HG03196 (cell line): ENCODE data around the gene NUDCD3.
A peak's percentile ranks its signal among the peaks of the same experiment; 100 is the strongest.
"Not testable (repeated sequence)": the region's sequence is repeated elsewhere in the genome, so short reads cannot be mapped to it uniquely, and the experiment has no call there.

Experiments used
- ATAC-seq: cut with Tn5 transposase; IDR thresholded peaks from one replicate; pipeline ENCODE4 v1.9.1; 2021; ENCODE audit not compliant: unreplicated experiment

NUDCD3 gene

GRCh38 chr7:44449584-44449928 is 40.9 kb downstream of the NUDCD3 start:
- ATAC-seq, result no peak

GRCh38 chr7:44448922-44449583 is 41.4 kb downstream of the NUDCD3 start:
- no peak for ATAC-seq

DNA sequence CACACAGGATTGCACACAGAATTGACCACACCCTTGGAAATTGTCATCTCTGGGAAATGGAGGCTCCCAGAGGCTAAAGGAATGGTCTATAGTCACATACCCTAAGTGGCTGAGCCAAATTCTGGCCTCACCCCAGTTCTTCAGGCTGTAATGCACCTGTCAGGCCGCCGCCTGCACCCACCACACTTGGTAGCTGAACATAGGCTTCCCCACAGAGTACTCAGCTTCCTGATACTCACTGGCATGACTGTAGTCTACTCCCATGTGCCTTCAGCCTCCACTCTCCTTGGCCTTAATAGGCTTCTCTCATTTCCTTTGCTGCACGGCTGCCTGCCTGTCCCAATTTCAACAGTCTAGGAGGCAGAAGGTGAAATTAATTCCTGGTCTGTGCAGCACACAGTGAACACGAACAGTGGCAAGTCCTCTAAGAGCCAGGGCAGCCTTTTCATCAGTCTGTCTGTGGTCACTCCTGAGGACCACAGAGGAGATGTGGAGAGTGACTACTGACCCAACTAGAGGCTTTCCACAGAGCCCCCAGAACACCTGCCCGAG is 42.5 kb downstream of the NUDCD3 start:
- no peak for ATAC-seq

- no peak for ATAC-seq
Observed at GRCh38 chr7:44445986-44446671, 44.3 kb downstream of the NUDCD3 start.

- ATAC-seq, result no peak
Observed at GRCh38 chr7:44441079-44441478, 49.4 kb downstream of the NUDCD3 start.

GRCh38 chr7:44440577-44441078 is 49.8 kb downstream of the NUDCD3 start:
- ATAC-seq, result no peak

DNA sequence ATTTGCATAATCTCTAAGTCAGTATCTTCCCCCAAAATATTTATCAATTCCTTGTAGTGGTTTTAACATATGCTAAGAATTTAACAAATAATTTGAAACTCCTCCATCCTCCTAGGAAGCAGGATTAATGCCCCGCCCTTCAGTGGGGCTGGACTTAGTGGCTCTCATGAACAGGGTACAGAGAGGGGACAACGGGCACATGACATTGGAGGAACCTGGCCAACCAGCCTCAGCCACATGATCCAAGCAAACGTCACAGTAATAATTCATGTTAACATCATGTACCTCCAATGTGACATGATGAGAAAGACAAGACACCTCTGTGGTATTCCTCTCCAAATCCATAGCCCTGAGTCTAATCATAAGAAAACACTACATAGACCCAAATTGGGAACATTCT is 50.5 kb downstream of the NUDCD3 start:
- no peak for ATAC-seq

GRCh38 chr7:44438816-44439215 is 51.6 kb downstream of the NUDCD3 start:
- ATAC-seq, result no peak

DNA sequence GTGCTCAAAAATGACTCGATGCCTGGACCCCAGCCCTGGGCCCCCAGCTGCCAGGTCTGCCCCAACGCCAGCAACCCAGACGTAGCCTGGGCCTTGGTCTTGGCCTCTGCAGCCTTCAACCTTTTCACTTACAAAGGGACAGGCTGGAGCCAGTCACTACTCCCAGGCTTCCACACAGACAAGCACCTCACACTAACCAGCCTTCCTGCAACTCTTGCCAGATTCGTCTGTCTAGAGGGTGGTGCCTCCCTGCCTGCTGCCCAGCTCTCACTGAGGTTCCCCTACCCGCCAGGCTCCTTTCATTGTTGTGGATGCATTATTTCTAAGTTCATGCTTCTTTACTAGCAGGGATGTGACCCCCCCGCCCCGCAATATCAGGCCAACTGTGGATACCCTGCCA is 56.3 kb downstream of the NUDCD3 start:
- no peak for ATAC-seq

DNA sequence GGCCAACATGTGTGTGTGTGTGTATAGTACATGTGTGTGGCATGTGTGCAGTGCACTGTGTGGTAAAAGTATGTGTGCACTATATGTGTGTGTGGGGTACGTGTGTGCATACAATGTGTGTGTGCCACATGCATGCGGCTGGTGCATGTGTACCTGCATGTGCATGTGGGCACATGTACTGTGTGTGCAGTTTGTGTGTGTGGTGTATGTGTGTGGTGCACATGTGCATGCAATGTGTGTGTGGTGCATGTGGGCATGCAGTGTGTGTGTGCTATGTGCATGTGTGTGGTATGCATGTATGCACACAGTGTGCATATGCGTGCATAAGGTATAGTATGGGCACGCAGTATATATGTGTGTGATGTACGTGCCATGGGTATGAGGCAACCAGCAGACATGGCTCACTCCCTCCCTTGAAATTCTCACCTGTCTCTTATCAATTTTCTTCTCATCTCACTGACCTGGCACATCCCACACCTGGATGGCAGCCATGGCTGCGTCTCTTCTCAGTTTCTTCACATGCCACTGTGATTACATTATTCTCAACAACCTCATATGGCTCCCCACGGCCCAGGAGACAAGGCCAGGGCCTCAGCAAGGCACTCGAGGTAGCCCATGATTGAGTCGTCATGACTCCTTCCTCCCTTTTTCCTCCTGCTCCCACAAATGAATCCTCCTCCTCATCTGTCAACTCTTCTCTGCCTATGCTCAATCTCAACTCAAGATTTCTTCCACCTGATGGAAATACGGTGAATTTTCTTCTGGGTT is 57.0 kb downstream of the NUDCD3 start:
- no peak for ATAC-seq

DNA sequence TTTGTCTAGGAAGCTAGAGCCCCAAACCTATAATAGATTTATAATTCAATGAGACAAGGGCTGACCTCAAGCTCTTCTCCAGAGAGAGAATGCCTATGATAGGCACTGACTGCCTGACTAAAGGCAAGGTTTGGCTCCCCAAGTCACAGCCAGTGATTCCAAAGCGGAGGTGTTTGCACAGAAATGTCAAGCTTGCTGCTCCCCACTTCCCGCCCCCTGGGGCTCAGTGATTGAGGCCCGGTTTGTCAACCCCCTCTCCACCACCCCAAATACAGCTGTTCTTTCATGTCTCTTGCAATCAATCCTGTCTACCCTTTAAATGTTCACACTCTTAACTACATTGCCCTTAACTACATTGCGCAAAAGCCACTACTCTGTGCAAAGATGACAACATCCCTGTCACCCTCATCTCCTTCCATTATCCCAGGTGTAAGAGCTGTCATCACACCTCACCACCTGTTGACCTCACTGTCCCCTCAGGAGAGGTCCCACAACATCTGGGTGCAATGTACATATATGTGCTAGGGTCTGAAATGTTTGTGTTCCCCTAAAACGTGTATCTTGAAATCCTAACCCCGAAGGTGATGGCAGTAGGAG is 58.0 kb downstream of the NUDCD3 start:
- ATAC-seq, result no peak

- ATAC-seq, result peak; percentile 48
Observed at GRCh38 chr7:44431091-44431608, 59.3 kb downstream of the NUDCD3 start.

GRCh38 chr7:44430054-44430453 is 60.4 kb downstream of the NUDCD3 start:
- ATAC-seq, result no peak

GRCh38 chr7:44424762-44425161 is 65.7 kb downstream of the NUDCD3 start:
- not testable (repeated sequence) for ATAC-seq

DNA sequence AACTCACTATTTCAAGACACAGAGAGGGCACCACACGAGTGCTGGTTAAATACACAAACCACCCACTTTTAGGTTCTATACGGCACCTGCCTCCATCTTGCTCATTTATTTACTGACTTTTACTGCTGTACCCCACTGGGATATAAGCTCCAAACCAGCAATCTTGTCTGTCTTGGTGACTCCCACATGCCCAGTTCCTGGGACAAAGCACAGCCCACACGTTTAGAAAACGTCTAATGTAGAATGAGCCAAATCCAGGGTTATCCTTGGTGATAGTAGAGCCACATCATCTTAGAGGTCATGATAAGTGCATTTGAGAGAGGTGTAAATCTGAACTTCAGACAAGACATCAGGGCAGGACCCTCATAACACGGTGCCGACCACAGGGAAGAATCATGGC is 73.5 kb downstream of the NUDCD3 start:
- no peak for ATAC-seq

DNA sequence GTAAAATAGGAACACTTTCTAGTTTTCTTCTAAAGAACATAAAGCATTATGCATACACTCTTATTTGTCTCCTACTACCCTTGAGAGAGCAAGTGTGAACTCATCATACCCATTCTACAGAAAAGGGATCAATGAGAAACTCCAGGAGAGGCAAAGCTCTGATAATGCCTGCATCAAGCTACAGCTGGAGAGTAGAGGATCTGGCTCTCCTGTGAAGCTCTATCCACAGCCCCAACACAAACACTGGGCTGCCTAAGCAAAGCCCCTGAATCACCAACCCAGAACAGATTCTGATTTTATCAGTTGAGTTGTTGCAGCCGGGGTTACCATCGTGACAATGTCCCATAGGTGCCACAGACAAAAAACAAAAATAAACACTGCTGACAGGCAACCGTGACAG is 74.9 kb downstream of the NUDCD3 start:
- ATAC-seq, result no peak

DNA sequence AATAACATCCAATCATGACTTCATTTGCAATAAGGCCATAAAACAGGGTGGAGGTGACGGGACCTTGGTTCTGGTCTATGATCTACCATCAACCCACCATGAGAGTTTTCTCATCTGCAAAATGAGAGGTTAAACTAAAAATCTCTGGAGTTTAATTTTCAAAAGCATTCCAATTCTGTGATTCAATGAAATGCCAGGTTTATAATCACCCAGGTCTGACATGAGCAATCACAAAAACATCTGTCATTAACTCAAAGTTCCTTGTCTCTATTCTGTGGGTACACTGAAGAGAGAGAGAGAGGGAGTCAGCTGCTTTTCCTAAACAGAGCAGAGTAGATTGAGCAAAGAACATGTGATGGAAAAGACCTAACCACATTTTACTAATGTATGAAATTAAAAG is 75.4 kb downstream of the NUDCD3 start:
- no peak for ATAC-seq

DNA sequence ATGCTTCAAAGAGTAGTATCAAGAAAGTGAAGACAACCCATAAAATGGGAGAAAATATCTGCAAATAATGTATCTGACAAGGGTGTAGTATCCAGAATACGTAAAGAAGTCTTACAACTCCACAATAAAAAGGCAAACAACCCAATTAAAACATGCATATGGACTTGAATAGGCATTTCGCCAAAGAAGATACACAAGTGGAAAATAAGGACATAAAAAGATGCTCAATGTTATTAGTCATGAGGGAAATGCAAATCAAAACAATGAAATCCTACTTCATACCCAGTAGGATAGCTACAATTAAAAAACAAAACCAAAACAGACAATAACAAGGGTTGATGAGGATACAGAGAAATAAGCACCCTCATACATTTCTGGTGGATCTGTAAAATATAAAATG is 79.2 kb downstream of the NUDCD3 start:
- no peak for ATAC-seq

GRCh38 chr7:44408596-44408995 is 81.9 kb downstream of the NUDCD3 start:
- no peak for ATAC-seq

- no peak for ATAC-seq
Observed at GRCh38 chr7:44403775-44404174, 86.7 kb downstream of the NUDCD3 start.

- no peak for ATAC-seq
Observed at GRCh38 chr7:44403176-44403759, 87.2 kb downstream of the NUDCD3 start.
